WTC11 (cell line): ENCODE measurements around the gene C1orf198.

ENCODE experiments used
- CTCF ChIP-seq: fragments of 200-600 bp; IDR thresholded peaks from 2 replicates; pipeline ENCODE4 v1.8.0; 2022; ENCODE audit warnings: antibody characterized with exemption
- ESRRA ChIP-seq: sonication (generic); formaldehyde crosslinking; IDR thresholded peaks from 2 replicates; pipeline ENCODE4 v1.8.1; 2022; ENCODE audit warnings: mild to moderate bottlenecking, missing genetic modification reagents, borderline replicate concordance
- ZBTB21 ChIP-seq: sonication (generic); formaldehyde crosslinking; IDR thresholded peaks from 2 replicates; pipeline ENCODE4 v1.8.1; 2023; ENCODE audit warnings: mild to moderate bottlenecking, missing genetic modification reagents, borderline replicate concordance

DNA sequence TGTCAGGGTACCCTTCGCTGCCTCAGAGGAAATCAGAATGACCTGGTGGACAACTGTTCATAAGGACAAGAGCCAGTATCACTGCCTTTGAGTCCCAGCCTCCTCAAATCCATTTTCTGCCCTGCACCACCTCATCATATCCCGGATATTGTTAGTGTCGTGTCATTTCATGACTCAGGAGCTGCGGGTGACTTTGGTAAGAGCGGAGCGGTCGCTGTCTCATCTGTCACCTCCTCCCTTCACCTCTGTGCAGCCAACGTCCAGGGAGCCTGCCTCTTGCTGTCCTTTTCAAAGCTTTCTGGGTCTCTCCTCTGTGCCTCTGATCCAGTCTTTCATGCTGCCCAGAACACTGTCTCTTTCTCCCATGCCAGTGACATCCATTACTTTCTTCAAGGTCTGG, 7.0 kb upstream of the C1orf198 start:
- TF ChIP-seq ZBTB21 (CRISPR knock-in tag) (no peak), ESRRA (no peak), CTCF (no peak)
